Fibroblast of lung (primary cell): ENCODE results near the gene POP4. TPM values are rescaled to one million over a fixed set of nuclear protein-coding genes. Genes with fewer than 3 reads are reported as not detected.

Experiments
- DNase-seq, 2 donors: peaks; one replicate each; pipeline versions ENCODE4 v3.0.0 to v3.0.0-alpha.2; 2010; ENCODE audit warnings: low read depth in 2 of 2
- H2AFZ ChIP-seq: 2 replicates; pipeline ENCODE4 v1.5.1; 2012; ENCODE audit warnings: low read length, control low read depth, inconsistent platforms
- H3K27ac ChIP-seq: 2 replicates; pipeline ENCODE4 v1.5.1; 2011; ENCODE audit warnings: low read length, control low read depth; ENCODE audit not compliant: insufficient read depth
- H3K27me3 ChIP-seq: 2 replicates; pipeline ENCODE4 v1.5.1; 2011; ENCODE audit warnings: mild to moderate bottlenecking, low read length; ENCODE audit not compliant: control insufficient read depth, insufficient read depth
- H3K36me3 ChIP-seq: 2 replicates; pipeline ENCODE4 v1.5.1; 2011; ENCODE audit warnings: low read length; ENCODE audit not compliant: control insufficient read depth, insufficient read depth
- H3K4me1 ChIP-seq: 2 replicates; pipeline ENCODE4 v1.5.1; 2011; ENCODE audit warnings: low read length; ENCODE audit not compliant: control insufficient read depth, insufficient read depth; ENCODE audit errors: extremely low read depth
- H3K4me2 ChIP-seq: 2 replicates; pipeline ENCODE4 v1.5.1; 2011; ENCODE audit warnings: low read length, control low read depth; ENCODE audit not compliant: insufficient read depth; ENCODE audit errors: extremely low read depth
- H3K4me3 ChIP-seq, 4 experiments: fragments of 200-600 bp in 1 of 4; sonication (generic) in 1 of 4; replicated peaks in 1 of 4; 2 replicates each; pipeline ENCODE4 v1.5.1; 2011 to 2016; ENCODE audit warnings: low read length in 4 of 4, low read depth in 3 of 4, mild to moderate bottlenecking in 3 of 4, control low read depth in 2 of 4, inconsistent platforms in 1 of 4, mixed read lengths in 1 of 4; ENCODE audit not compliant: insufficient read depth in 1 of 4; ENCODE audit errors: control extremely low read depth in 1 of 4
- H3K79me2 ChIP-seq: 2 replicates; pipeline ENCODE4 v1.5.1; 2012; ENCODE audit warnings: mild to moderate bottlenecking, low read length, inconsistent platforms; ENCODE audit not compliant: control insufficient read depth, insufficient read depth
- H3K9ac ChIP-seq: 2 replicates; pipeline ENCODE4 v1.5.1; 2011; ENCODE audit warnings: mild to moderate bottlenecking, low read length, control low read depth; ENCODE audit not compliant: insufficient read depth
- H3K9me3 ChIP-seq: 2 replicates; pipeline ENCODE4 v1.5.1; 2012; ENCODE audit warnings: low read depth, low read length; ENCODE audit not compliant: control insufficient read depth, insufficient read depth
- H4K20me1 ChIP-seq: 2 replicates; pipeline ENCODE4 v1.5.1; 2011; ENCODE audit warnings: low read length; ENCODE audit not compliant: control insufficient read depth, insufficient read depth; ENCODE audit errors: extremely low read depth
- EZH2 ChIP-seq: IDR thresholded peaks from 2 replicates; pipeline ENCODE4 v1.5.1; 2012; ENCODE audit warnings: low read length, control low read depth, mild to moderate bottlenecking; ENCODE audit errors: missing control alignments
- polyA plus RNA-seq, 2 donors: library from polyadenylated mRNA; depleted of rRNA in 1 of 2; stranded (reverse) in 1 of 2; unstranded in 1 of 2; fragments of >200 nt; gene quantifications; 2 replicates each; pipeline ENCODE4 v1.2.1, GENCODE V29; 2011 to 2012; ENCODE audit warnings: missing spikeins in 1 of 2
- total RNA-seq: library from RNA; depleted of rRNA; stranded (reverse); fragments of >200 nt; gene quantifications from 2 replicates; pipeline ENCODE4 v1.2.1, GENCODE V29; 2014
- TF ChIP-seq, protein P1 (sequence below), 2 donors: IDR thresholded peaks in 1 of 2; conservative IDR thresholded peaks in 1 of 2; 1 replicate in 1 of 2; 2 replicates in 1 of 2; pipeline ENCODE4 v1.5.1; 2011 to 2012; ENCODE audit warnings: low read length in 2 of 2, control low read depth in 1 of 2, inconsistent platforms in 1 of 2, low read depth in 1 of 2, mild to moderate bottlenecking in 1 of 2

Gene POP4
- total and polyA plus RNA-seq, 2 donors (not counting 1 experiment from before 2014, with no cell fraction given) = 77.1 to 102 TPM

DNA sequence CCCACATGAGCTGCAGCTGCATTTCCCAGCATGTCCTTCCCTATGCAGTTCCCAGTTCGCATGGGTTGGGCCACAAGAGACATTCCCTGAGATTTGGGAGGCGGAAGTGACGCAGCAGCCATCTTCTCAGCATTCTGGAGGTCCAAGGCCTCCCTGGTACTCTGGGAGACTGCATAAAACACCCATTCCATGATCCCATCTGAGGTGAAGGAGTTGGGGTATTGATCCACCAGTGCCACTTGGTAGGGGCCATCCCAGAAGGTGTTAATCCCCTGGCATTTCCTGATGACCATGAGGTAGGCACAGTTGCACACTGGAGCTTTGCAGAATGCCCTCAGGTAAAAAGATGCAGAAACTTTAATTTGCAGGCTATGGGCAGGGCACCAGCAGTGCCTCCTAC is 25.4 kb downstream of the POP4 start:
- Histone ChIP-seq H3K79me2 (no peaks in the 10 kb centered on the region), H3K36me3 (no peaks in the 10 kb centered on the region), H2AFZ (no peak overlapping the region), H3K4me3 (no peak overlapping the region), H3K27ac (no peak overlapping the region), H3K4me2 (no peak overlapping the region), H3K9me3 (no peaks in the 10 kb centered on the region), H3K4me1 (no peaks in the 10 kb centered on the region), H3K27me3 (peaks cover 2% of the 10 kb centered on the region), H3K9ac (no peak overlapping the region), H4K20me1 (no peaks in the 10 kb centered on the region)
- no peak for TF ChIP-seq EZH2
- TF ChIP-seq, protein P1, sequence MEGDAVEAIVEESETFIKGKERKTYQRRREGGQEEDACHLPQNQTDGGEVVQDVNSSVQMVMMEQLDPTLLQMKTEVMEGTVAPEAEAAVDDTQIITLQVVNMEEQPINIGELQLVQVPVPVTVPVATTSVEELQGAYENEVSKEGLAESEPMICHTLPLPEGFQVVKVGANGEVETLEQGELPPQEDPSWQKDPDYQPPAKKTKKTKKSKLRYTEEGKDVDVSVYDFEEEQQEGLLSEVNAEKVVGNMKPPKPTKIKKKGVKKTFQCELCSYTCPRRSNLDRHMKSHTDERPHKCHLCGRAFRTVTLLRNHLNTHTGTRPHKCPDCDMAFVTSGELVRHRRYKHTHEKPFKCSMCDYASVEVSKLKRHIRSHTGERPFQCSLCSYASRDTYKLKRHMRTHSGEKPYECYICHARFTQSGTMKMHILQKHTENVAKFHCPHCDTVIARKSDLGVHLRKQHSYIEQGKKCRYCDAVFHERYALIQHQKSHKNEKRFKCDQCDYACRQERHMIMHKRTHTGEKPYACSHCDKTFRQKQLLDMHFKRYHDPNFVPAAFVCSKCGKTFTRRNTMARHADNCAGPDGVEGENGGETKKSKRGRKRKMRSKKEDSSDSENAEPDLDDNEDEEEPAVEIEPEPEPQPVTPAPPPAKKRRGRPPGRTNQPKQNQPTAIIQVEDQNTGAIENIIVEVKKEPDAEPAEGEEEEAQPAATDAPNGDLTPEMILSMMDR (conservative IDR thresholded peaks at IDR 0.05 in 1 of 2, IDR thresholded peaks at IDR 0.05 in 1 of 2; ENCODE audit: low read depth in 1 of 2, low read length in 2 of 2) = no peak
- no peak for DNase-seq

DNA sequence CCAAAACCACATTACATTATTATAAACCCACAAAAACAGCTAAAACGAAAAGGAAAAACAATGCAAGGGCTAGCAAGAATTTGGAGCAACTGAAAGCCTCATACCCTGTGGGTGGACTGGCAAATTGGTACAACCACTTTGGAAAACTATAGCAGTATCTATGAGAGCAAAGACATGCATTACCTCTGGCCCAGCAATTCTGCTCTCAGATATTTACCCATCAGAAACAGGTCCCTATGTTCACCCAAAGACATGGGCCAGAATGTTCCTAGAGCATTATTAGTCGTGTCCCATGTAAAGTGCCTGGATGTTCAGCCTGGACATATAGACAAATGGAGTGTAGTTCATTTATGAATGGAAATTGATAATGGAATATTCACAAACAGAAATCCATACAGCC is 27.9 kb downstream of the POP4 start:
- TF ChIP-seq, protein P1 (conservative IDR thresholded peaks at IDR 0.05 in 1 of 2, IDR thresholded peaks at IDR 0.05 in 1 of 2; ENCODE audit: low read depth in 1 of 2, low read length in 2 of 2) = no peak
- H4K20me1 ChIP-seq = no peaks in the 10 kb centered on the region

DNA sequence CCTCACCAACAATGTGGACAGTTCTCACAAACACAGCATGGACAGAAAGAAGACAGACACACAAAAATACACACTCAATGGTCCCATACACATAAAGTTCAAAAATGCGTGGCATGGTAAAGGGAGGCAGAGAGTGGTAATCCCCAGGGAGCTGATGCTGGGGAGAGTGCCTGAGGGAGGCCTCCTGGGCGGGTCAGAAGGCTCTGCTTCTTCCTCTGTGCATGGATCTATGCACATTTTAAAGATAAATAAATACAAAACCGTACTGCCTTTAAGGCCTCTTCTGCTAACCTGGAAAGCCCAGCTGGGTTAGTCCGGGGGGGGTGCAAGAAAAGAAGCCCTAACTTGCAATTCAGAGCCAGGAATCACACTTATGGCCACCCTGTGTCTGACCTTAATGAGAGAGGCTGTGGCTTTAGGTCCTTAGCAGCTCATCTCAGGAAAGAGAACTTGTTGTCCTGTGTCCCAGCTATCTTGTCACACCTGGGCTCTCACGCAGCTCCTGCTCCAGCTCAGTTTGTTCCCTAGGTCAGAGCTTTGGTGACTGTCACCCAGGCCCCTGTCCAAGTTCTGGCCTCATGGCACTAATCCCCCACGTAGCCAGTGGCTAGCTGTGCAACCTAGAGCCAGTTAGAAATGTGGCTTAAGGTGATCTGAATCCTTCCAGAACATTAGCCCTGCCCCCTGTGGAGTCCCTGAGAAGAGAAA is 28.5 kb downstream of the POP4 start:
- H3K36me3 ChIP-seq = no peaks in the 10 kb centered on the region
- H3K9me3 ChIP-seq = no peaks in the 10 kb centered on the region
- H3K27me3 ChIP-seq = peaks cover 2% of the 10 kb centered on the region
- H3K79me2 ChIP-seq = no peaks in the 10 kb centered on the region
- no peak overlapping the region for H3K9ac ChIP-seq
- DNase-seq = no peak
- no peak overlapping the region for H3K27ac ChIP-seq
- H3K4me2 ChIP-seq = no peak overlapping the region
- H3K4me1 ChIP-seq = no peaks in the 10 kb centered on the region
- no peaks in the 10 kb centered on the region for H4K20me1 ChIP-seq
- H3K4me3 ChIP-seq = no peak overlapping the region
- TF ChIP-seq, protein P1 (conservative IDR thresholded peaks at IDR 0.05 in 1 of 2, IDR thresholded peaks at IDR 0.05 in 1 of 2; ENCODE audit: low read depth in 1 of 2, low read length in 2 of 2) = no peak
- TF ChIP-seq EZH2 = no peak
- H2AFZ ChIP-seq = no peak overlapping the region

More for the DNA sequence above, 27.9 kb downstream of the POP4 start:
- Histone ChIP-seq H3K4me2 (no peak overlapping the region), H3K4me3 (no peak overlapping the region), H3K27me3 (peaks cover 2% of the 10 kb centered on the region), H3K9me3 (no peaks in the 10 kb centered on the region), H3K79me2 (no peaks in the 10 kb centered on the region), H3K9ac (no peak overlapping the region), H3K27ac (no peak overlapping the region), H2AFZ (no peak overlapping the region), H3K4me1 (no peaks in the 10 kb centered on the region), H3K36me3 (no peaks in the 10 kb centered on the region)
- no peak for DNase-seq
